MM.1S (cell line): ENCODE data around the gene C1orf226.

Source experiments
- DNase-seq: peaks from one replicate; pipeline ENCODE4 v3.0.0-alpha.2; 2015
- H2AFZ ChIP-seq: fragments of 300-600 bp; sonication (generic); 2 replicates; pipeline ENCODE4 v1.6.0; 2016; ENCODE audit warnings: antibody characterized with exemption, low read length
- H3F3A ChIP-seq: fragments of 300-600 bp; sonication (generic); 2 replicates; pipeline ENCODE4 v1.6.1; 2016; ENCODE audit warnings: mild to moderate bottlenecking, antibody characterized with exemption, low read length, moderate library complexity, mixed read lengths; ENCODE audit not compliant: insufficient read depth
- H3K27ac ChIP-seq: fragments of 300-600 bp; sonication (generic); 2 replicates; pipeline ENCODE4 v1.5.1; 2016; ENCODE audit warnings: mild to moderate bottlenecking, low read length
- H3K27me3 ChIP-seq: fragments of 300-600 bp; sonication (generic); replicated peaks from 2 replicates; pipeline ENCODE4 v1.6.0; 2016; ENCODE audit warnings: low read length; ENCODE audit not compliant: insufficient read depth
- H3K36me3 ChIP-seq: fragments of 300-600 bp; sonication (generic); replicated peaks from 2 replicates; pipeline ENCODE4 v1.6.1; 2016; ENCODE audit warnings: mild to moderate bottlenecking, low read length, mixed read lengths; ENCODE audit not compliant: insufficient read depth
- H3K4me1 ChIP-seq: fragments of 300-600 bp; sonication (generic); 2 replicates; pipeline ENCODE4 v1.6.1; 2016; ENCODE audit warnings: low read length, mixed read lengths
- H3K4me2 ChIP-seq: fragments of 300-600 bp; sonication (generic); 2 replicates; pipeline ENCODE4 v1.6.0; 2016; ENCODE audit warnings: low read depth, low read length
- H3K4me3 ChIP-seq: fragments of 300-600 bp; sonication (generic); 2 replicates; pipeline ENCODE4 v1.5.1; 2016; ENCODE audit warnings: low read length, mixed read lengths
- H3K79me2 ChIP-seq: fragments of 300-600 bp; sonication (generic); 2 replicates; pipeline ENCODE4 v1.6.1; 2016; ENCODE audit warnings: mixed run types, low read length, mixed read lengths
- H3K9ac ChIP-seq: fragments of 300-600 bp; sonication (generic); 2 replicates; pipeline ENCODE4 v1.6.1; 2016; ENCODE audit warnings: low read length, mixed read lengths
- H3K9me2 ChIP-seq: fragments of 300-600 bp; sonication (generic); replicated peaks from 2 replicates; pipeline ENCODE4 v1.6.1; 2016; ENCODE audit warnings: mild to moderate bottlenecking, low read length, mixed read lengths; ENCODE audit not compliant: insufficient read depth
- H3K9me3 ChIP-seq: fragments of 300-600 bp; sonication (generic); replicated peaks from 2 replicates; pipeline ENCODE4 v1.6.1; 2016; ENCODE audit warnings: mild to moderate bottlenecking, low read length, mixed read lengths; ENCODE audit not compliant: insufficient read depth
- H4K20me1 ChIP-seq: fragments of 300-600 bp; sonication (generic); 2 replicates; pipeline ENCODE4 v1.6.1; 2016; ENCODE audit warnings: mild to moderate bottlenecking, low read length, moderate library complexity, mixed read lengths; ENCODE audit not compliant: insufficient read depth
- CTCF ChIP-seq: fragments of 300-600 bp; sonication (generic); IDR thresholded peaks from 2 replicates; pipeline ENCODE4 v1.5.1; 2016; ENCODE audit warnings: antibody characterized with exemption, low read length, mixed read lengths
- EZH2 ChIP-seq: fragments of 300-600 bp; sonication (generic); optimal IDR thresholded peaks from 2 replicates; pipeline ENCODE3; 2017; ENCODE audit warnings: low read depth, mild to moderate bottlenecking, antibody characterized with exemption, low read length, mixed read lengths
- EZH2phosphoT487 ChIP-seq: fragments of 300-600 bp; sonication (generic); IDR thresholded peaks from 2 replicates; pipeline ENCODE4 v1.6.1; 2018; ENCODE audit warnings: antibody characterized with exemption, low read length

C1orf226 gene

GRCh38 chr1:162381383-162381782 is at the start of gene C1orf226:
C1orf226 (plus strand) TSS chr1:162381728; CDS start chr1:162381902, 174 bp downstream.
- H3K36me3 ChIP-seq = no peaks in the 10 kb centered on the region
- no peaks in the 10 kb centered on the region for H3K9me3 ChIP-seq
- no peak within 1 kb of the TSS for H2AFZ ChIP-seq
- H3K79me2 ChIP-seq = no peaks in the 10 kb centered on the region
- no peak within 1 kb of the TSS for H3K9ac ChIP-seq
- H3K27me3 ChIP-seq = no peaks in the 10 kb centered on the region
- H3K4me1 ChIP-seq = no peaks in the 10 kb centered on the region
- DNase-seq = no peak
- H3K9me2 ChIP-seq = no peaks in the 10 kb centered on the region
- H3K4me3 ChIP-seq = no peak within 1 kb of the TSS
- no peak for TF ChIP-seq EZH2
- no peak for TF ChIP-seq CTCF
- no peak for TF ChIP-seq EZH2phosphoT487
- no peaks in the 10 kb centered on the region for H3F3A ChIP-seq
- H3K4me2 ChIP-seq = no peak within 1 kb of the TSS
- H3K27ac ChIP-seq = no peak within 1 kb of the TSS
- no peaks in the 10 kb centered on the region for H4K20me1 ChIP-seq

- H3F3A ChIP-seq = no peaks in the 10 kb centered on the region
- H3K9me3 ChIP-seq = no peaks in the 10 kb centered on the region
- no peak for TF ChIP-seq EZH2phosphoT487
- TF ChIP-seq EZH2 = no peak
- TF ChIP-seq CTCF = no peak
- DNase-seq = no peak
- no peak overlapping the region for H3K4me2 ChIP-seq
- H3K9me2 ChIP-seq = no peaks in the 10 kb centered on the region
- no peak overlapping the region for H2AFZ ChIP-seq
- no peaks in the 10 kb centered on the region for H3K4me1 ChIP-seq
- H3K9ac ChIP-seq = no peak overlapping the region
- H3K27ac ChIP-seq = no peak overlapping the region
- H3K27me3 ChIP-seq = no peaks in the 10 kb centered on the region
- no peaks in the 10 kb centered on the region for H3K79me2 ChIP-seq
- no peaks in the 10 kb centered on the region for H3K36me3 ChIP-seq
- H3K4me3 ChIP-seq = no peak overlapping the region
- H4K20me1 ChIP-seq = no peaks in the 10 kb centered on the region
Observed at GRCh38 chr1:162333991-162334390, 47.5 kb upstream of the C1orf226 start.

- no peak overlapping the region for H2AFZ ChIP-seq
- H3K27me3 ChIP-seq = no peaks in the 10 kb centered on the region
- no peaks in the 10 kb centered on the region for H3K4me1 ChIP-seq
- no peaks in the 10 kb centered on the region for H3K79me2 ChIP-seq
- no peak overlapping the region for H3K4me3 ChIP-seq
- H3K4me2 ChIP-seq = no peak overlapping the region
- H3K27ac ChIP-seq = no peak overlapping the region
- no peak for DNase-seq
- H4K20me1 ChIP-seq = no peaks in the 10 kb centered on the region
- no peaks in the 10 kb centered on the region for H3K36me3 ChIP-seq
- no peaks in the 10 kb centered on the region for H3F3A ChIP-seq
- no peaks in the 10 kb centered on the region for H3K9me3 ChIP-seq
- H3K9me2 ChIP-seq = no peaks in the 10 kb centered on the region
- H3K9ac ChIP-seq = no peak overlapping the region
- no peak for TF ChIP-seq EZH2phosphoT487
Observed at GRCh38 chr1:162335126-162335525, 46.4 kb upstream of the C1orf226 start.

- H3K4me2 ChIP-seq = no peak overlapping the region
- H3K9me3 ChIP-seq = no peaks in the 10 kb centered on the region
- H3K79me2 ChIP-seq = no peaks in the 10 kb centered on the region
- H2AFZ ChIP-seq = no peak overlapping the region
- no peaks in the 10 kb centered on the region for H4K20me1 ChIP-seq
- TF ChIP-seq CTCF = no peak
- TF ChIP-seq EZH2 = no peak
- TF ChIP-seq EZH2phosphoT487 = no peak
- H3K27ac ChIP-seq = no peak overlapping the region
- no peaks in the 10 kb centered on the region for H3K4me1 ChIP-seq
- no peak overlapping the region for H3K4me3 ChIP-seq
- no peak for DNase-seq
- H3K9ac ChIP-seq = no peak overlapping the region
- H3K9me2 ChIP-seq = no peaks in the 10 kb centered on the region
- H3F3A ChIP-seq = no peaks in the 10 kb centered on the region
- H3K27me3 ChIP-seq = no peaks in the 10 kb centered on the region
- no peaks in the 10 kb centered on the region for H3K36me3 ChIP-seq
Observed at GRCh38 chr1:162336621-162337285, 44.8 kb upstream of the C1orf226 start.
